T-cell (primary cell): ENCODE data around the gene DPYD. TPM values are rescaled to one million over a fixed set of nuclear protein-coding genes. Genes with fewer than 3 reads are reported as not detected.

Experiments
- ATAC-seq, 4 experiments: fragments of 200-7000 bp in 3 of 4; fragments of 150-1000 bp in 1 of 4; cut with Tn5 transposase; replicated peaks in 1 of 4; 1 replicate in 3 of 4; 2 replicates in 1 of 4; pipeline ENCODE4 v1.10.0; 2021; ENCODE audit warnings: moderate library complexity in 3 of 4, mild to moderate bottlenecking in 2 of 4, moderate number of reproducible peaks in 1 of 4
- CTCF ChIA-PET, 2 donors: fragments of 300-600 bp; sonication (Branson Sonifier 250); formaldehyde crosslinking; loops; one replicate each; lab custom pipeline; 2022; ENCODE audit warnings: antibody characterized with exemption in 2 of 2; lab: Charles Lee
- POLR2A ChIA-PET, 2 donors: fragments of 300-600 bp; sonication (Branson Sonifier 250); formaldehyde crosslinking; loops; one replicate each; lab custom pipeline; 2022; ENCODE audit warnings: antibody characterized with exemption in 2 of 2; lab: Charles Lee
- DNase-seq, 35 experiments: peaks; one replicate each; pipeline versions ENCODE4 v3.0.0 to v3.0.0-alpha.2; 2013 to 2023
- H3K27ac ChIP-seq: one replicate; pipeline ENCODE4 v1.5.1; 2013; ENCODE audit warnings: low read length
- H3K27me3 ChIP-seq, 2 experiments: replicated peaks in 1 of 2; 1 replicate in 1 of 2; 2 replicates in 1 of 2; pipeline versions ENCODE4 v1.6.1 to v1.7.0; 2013; ENCODE audit warnings: low read length in 1 of 2, mixed read lengths in 1 of 2; ENCODE audit not compliant: control insufficient read depth in 2 of 2, insufficient read depth in 2 of 2; ENCODE audit errors: extremely low read depth in 1 of 2
- H3K36me3 ChIP-seq, 2 donors: 1 replicate in 1 of 2; 2 replicates in 1 of 2; pipeline versions ENCODE4 v1.6.1 to v1.7.0; 2013; ENCODE audit warnings: low read length in 1 of 2; ENCODE audit not compliant: control insufficient read depth in 2 of 2, insufficient read depth in 1 of 2; ENCODE audit errors: extremely low read depth in 1 of 2
- H3K4me1 ChIP-seq, 2 experiments: 1 replicate in 1 of 2; 2 replicates in 1 of 2; pipeline versions ENCODE4 v1.6.1 to v1.7.0; 2013; ENCODE audit warnings: low read length in 2 of 2, mixed read lengths in 1 of 2; ENCODE audit not compliant: insufficient read depth in 2 of 2, control insufficient read depth in 1 of 2; ENCODE audit errors: extremely low read depth in 1 of 2
- H3K4me3 ChIP-seq, 2 donors: 1 replicate in 1 of 2; 2 replicates in 1 of 2; pipeline versions ENCODE4 v1.5.1 to v1.7.0; 2013; ENCODE audit warnings: mild to moderate bottlenecking in 2 of 2, low read length in 1 of 2, moderate library complexity in 1 of 2; ENCODE audit not compliant: control insufficient read depth in 1 of 2; ENCODE audit errors: extremely low read depth in 1 of 2
- H3K9me3 ChIP-seq: 2 replicates; pipeline ENCODE4 v1.7.0; 2013
- H3K27ac Mint-ChIP-seq, 2 donors: one replicate each; pipeline ENCODE4 v1.8.0; 2020 to 2021; ENCODE audit warnings: mild to moderate bottlenecking in 2 of 2, mixed read lengths in 2 of 2
- H3K27me3 Mint-ChIP-seq, 2 donors: one replicate each; pipeline ENCODE4 v1.8.0; 2021 to 2022; ENCODE audit warnings: mixed read lengths in 2 of 2
- H3K36me3 Mint-ChIP-seq: one replicate; pipeline ENCODE4 v1.8.0; 2021; ENCODE audit warnings: mixed read lengths
- H3K4me1 Mint-ChIP-seq, 3 donors: one replicate each; pipeline ENCODE4 v1.8.0; 2020 to 2022; ENCODE audit warnings: mixed read lengths in 3 of 3, mild to moderate bottlenecking in 1 of 3
- H3K4me3 Mint-ChIP-seq, 3 donors: one replicate each; pipeline ENCODE4 v1.8.0; 2020 to 2022; ENCODE audit warnings: mild to moderate bottlenecking in 3 of 3, mixed read lengths in 3 of 3, moderate library complexity in 3 of 3
- H3K9me3 Mint-ChIP-seq, 3 donors: one replicate each; pipeline ENCODE4 v1.8.0; 2020 to 2022; ENCODE audit warnings: mixed read lengths in 3 of 3
- WGBS: methylation state at CpG from one replicate; pipeline ENCODE4 v1.1.5; 2013; ENCODE audit warnings: missing lambda C conversion rate; ENCODE audit not compliant: insufficient coverage; 5-methylcytosine and 5-hydroxymethylcytosine counted together
- total RNA-seq, 35 experiments: library from RNA in 6 of 35; stranded (reverse) in 6 of 35; fragments of 120-200 nt in 1 of 35; gene quantifications; one replicate each; pipeline versions ENCODE4 v1.2.1 to v1.2.4 and lab custom pipeline; 2013 to 2026

The DPYD gene
- total RNA-seq, 5 donors from 2014 or later (not counting 1 experiment from before 2014, with no cell fraction given), result 39.1 to 74.1 (median 47.8) TPM

GRCh38 chr1:97482022-97482421 is 438.8 kb downstream of the DPYD start:
- Histone ChIP-seq H3K27ac (no peak overlapping the region), H3K4me1 (no peaks in the 10 kb centered on the region), H3K36me3 (peaks cover 0 to 2% of the 10 kb centered on the region in 2 donors), H3K4me3 (no peak overlapping the region), H3K9me3 (no peaks in the 10 kb centered on the region), H3K27me3 (no peaks in the 10 kb centered on the region)
- CTCF ChIA-PET, result no interaction called here
- POLR2A ChIA-PET, result no interaction called here
- peaks cover 50% of the 10 kb centered on the region for H3K36me3 Mint-ChIP-seq
- H3K9me3 Mint-ChIP-seq, result peaks cover 2 to 6% (median 3%) of the 10 kb centered on the region in 3 donors
- no peak overlapping the region for H3K4me3 Mint-ChIP-seq
- H3K4me1 Mint-ChIP-seq, result no peaks in the 10 kb centered on the region
- DNase-seq (no peak), ATAC-seq (no peak)
- WGBS, result no CpG with 5 or more reads among the region's 1 CpG
- H3K27me3 Mint-ChIP-seq, result no peaks in the 10 kb centered on the region
- H3K27ac Mint-ChIP-seq, result no peak overlapping the region

GRCh38 chr1:97467445-97467844 is 453.4 kb downstream of the DPYD start:
- Histone ChIP-seq H3K9me3 (no peaks in the 10 kb centered on the region), H3K4me1 (no peaks in the 10 kb centered on the region), H3K4me3 (no peak overlapping the region), H3K36me3 (no peaks in the 10 kb centered on the region), H3K27me3 (no peaks in the 10 kb centered on the region), H3K27ac (no peak overlapping the region)
- no peak overlapping the region for H3K4me3 Mint-ChIP-seq
- ATAC-seq, result no peak
- peaks cover 8 to 17% (median 12%) of the 10 kb centered on the region in 3 donors for H3K9me3 Mint-ChIP-seq
- WGBS, result no CpG with 5 or more reads among the region's 2 CpGs
- CTCF ChIA-PET, result no interaction called here
- no peaks in the 10 kb centered on the region for H3K27me3 Mint-ChIP-seq
- H3K36me3 Mint-ChIP-seq, result peaks cover 66% of the 10 kb centered on the region
- no peak for DNase-seq
- POLR2A ChIA-PET, result no interaction called here
- no peak overlapping the region for H3K27ac Mint-ChIP-seq
- peaks cover 0 to 3% (median 0%) of the 10 kb centered on the region in 3 donors for H3K4me1 Mint-ChIP-seq

- CTCF ChIA-PET, result no interaction called here
- no peak overlapping the region for H3K27ac ChIP-seq
- peaks cover 55% of the 10 kb centered on the region for H3K36me3 Mint-ChIP-seq
Observed at GRCh38 chr1:97464305-97464704, 456.5 kb downstream of the DPYD start.

GRCh38 chr1:97461782-97462181 is 459.1 kb downstream of the DPYD start:
- H3K27me3 ChIP-seq, result no peaks in the 10 kb centered on the region
- Mint-ChIP-seq H3K4me1 (peaks cover 0 to 3% (median 1%) of the 10 kb centered on the region in 3 donors), H3K9me3 (peaks cover 5 to 8% (median 8%) of the 10 kb centered on the region in 3 donors), H3K27me3 (no peaks in the 10 kb centered on the region), H3K4me3 (no peak overlapping the region), H3K27ac (no peak overlapping the region), H3K36me3 (peaks cover 58% of the 10 kb centered on the region)
- no peak overlapping the region for H3K27ac ChIP-seq
- ChIA-PET POLR2A (no interaction called here), CTCF (no interaction called here)
- H3K4me3 ChIP-seq, result no peak overlapping the region
- no peak for ATAC-seq
- no peaks in the 10 kb centered on the region for H3K4me1 ChIP-seq
- DNase-seq, result no peak
- H3K9me3 ChIP-seq, result no peaks in the 10 kb centered on the region
- no peaks in the 10 kb centered on the region for H3K36me3 ChIP-seq

More at GRCh38 chr1:97464305-97464704, 456.5 kb downstream of the DPYD start:
- Histone ChIP-seq H3K27me3 (no peaks in the 10 kb centered on the region), H3K9me3 (no peaks in the 10 kb centered on the region), H3K36me3 (no peaks in the 10 kb centered on the region), H3K4me3 (no peak overlapping the region), H3K4me1 (no peaks in the 10 kb centered on the region)
- Mint-ChIP-seq H3K9me3 (peaks cover 8 to 13% (median 12%) of the 10 kb centered on the region in 3 donors), H3K27ac (no peak overlapping the region), H3K4me3 (no peak overlapping the region), H3K4me1 (peaks cover 0 to 3% (median 0%) of the 10 kb centered on the region in 3 donors), H3K27me3 (no peaks in the 10 kb centered on the region)
- WGBS, result 82% methylated on average over 3 of the region's 5 CpGs
- POLR2A ChIA-PET, result no interaction called here
- DNase-seq, result no peak
- no peak for ATAC-seq

GRCh38 chr1:97457446-97458089 is 463.3 kb downstream of the DPYD start:
- H3K4me1 ChIP-seq, result no peaks in the 10 kb centered on the region
- no peak for ATAC-seq
- ChIA-PET POLR2A (no interaction called here), CTCF (no interaction called here)
- Mint-ChIP-seq H3K4me3 (no peak overlapping the region), H3K36me3 (peaks cover 44% of the 10 kb centered on the region), H3K4me1 (peaks cover 0 to 5% (median 0%) of the 10 kb centered on the region in 3 donors), H3K27ac (no peak overlapping the region), H3K27me3 (no peaks in the 10 kb centered on the region), H3K9me3 (no peaks in the 10 kb centered on the region)
- H3K27me3 ChIP-seq, result no peaks in the 10 kb centered on the region
- H3K4me3 ChIP-seq, result no peak overlapping the region
- no peak overlapping the region for H3K27ac ChIP-seq
- WGBS, result 80% methylated on average over 2 of the region's 7 CpGs
- DNase-seq, result no peak
- H3K36me3 ChIP-seq, result no peaks in the 10 kb centered on the region
- no peaks in the 10 kb centered on the region for H3K9me3 ChIP-seq

- H3K4me1 Mint-ChIP-seq, result peaks cover 0 to 5% (median 0%) of the 10 kb centered on the region in 3 donors
- H3K4me1 ChIP-seq, result no peaks in the 10 kb centered on the region
- H3K27me3 Mint-ChIP-seq, result no peaks in the 10 kb centered on the region
- H3K36me3 ChIP-seq, result no peaks in the 10 kb centered on the region
- POLR2A ChIA-PET, result no interaction called here
- no peak overlapping the region for H3K27ac Mint-ChIP-seq
- H3K36me3 Mint-ChIP-seq, result peaks cover 47% of the 10 kb centered on the region
- no peak overlapping the region for H3K27ac ChIP-seq
- CTCF ChIA-PET, result no interaction called here
- no peaks in the 10 kb centered on the region for H3K9me3 Mint-ChIP-seq
- WGBS, result 80% methylated on average over 2 of the region's 2 CpGs
- no peaks in the 10 kb centered on the region for H3K27me3 ChIP-seq
- no peak overlapping the region for H3K4me3 Mint-ChIP-seq
- H3K9me3 ChIP-seq, result no peaks in the 10 kb centered on the region
- no peak for DNase-seq
- ATAC-seq, result no peak
- no peak overlapping the region for H3K4me3 ChIP-seq
Observed at GRCh38 chr1:97451944-97452343, 468.9 kb downstream of the DPYD start.
